Measurements from ENCODE around the gene SPATA2L.
"Not testable (repeated sequence)": the region's sequence is repeated elsewhere in the genome, so short reads cannot be mapped to it uniquely, and the experiment has no call there.

Gene SPATA2L

GRCh38 chr16:89700100-89700648 is 1.3 kb downstream of the SPATA2L start:
- in situ Hi-C loops (cut with MboI; ENCODE audit: low pct_unique_long_range_greater_than_20kb, low sequenced_read_pairs, unreplicated experiment) = no loop called here
- DNase-seq (ENCODE audit: low spot score) = peak; percentile 98
- TF ChIP-seq CTCF (IDR thresholded peaks at IDR 0.05; ENCODE audit: extremely low read depth, insufficient read depth, missing control alignments) = peak; percentile 78

GRCh38 chr16:89699629-89700099 is 1.8 kb downstream of the SPATA2L start:
- DNase-seq (ENCODE audit: low spot score); in situ Hi-C loops (cut with MboI; ENCODE audit: low pct_unique_long_range_greater_than_20kb, low sequenced_read_pairs, unreplicated experiment): not testable (repeated sequence)

- in situ Hi-C loops (cut with MboI; ENCODE audit: low pct_unique_long_range_greater_than_20kb, low sequenced_read_pairs, unreplicated experiment); DNase-seq (ENCODE audit: low spot score): not testable (repeated sequence)
These were observed 2.8 kb downstream of the SPATA2L start for GRCh38 chr16:89698717-89699116.

GRCh38 chr16:89697616-89698331 is 3.7 kb downstream of the SPATA2L start:
- no peak for DNase-seq (ENCODE audit: low spot score)
- no peak for TF ChIP-seq CTCF (IDR thresholded peaks at IDR 0.05; ENCODE audit: extremely low read depth, insufficient read depth, missing control alignments)
- in situ Hi-C loops (cut with MboI; ENCODE audit: low pct_unique_long_range_greater_than_20kb, low sequenced_read_pairs, unreplicated experiment) = no loop called here

GRCh38 chr16:89697161-89697615 is 4.3 kb downstream of the SPATA2L start:
- in situ Hi-C loops (cut with MboI; ENCODE audit: low pct_unique_long_range_greater_than_20kb, low sequenced_read_pairs, unreplicated experiment) = no loop called here
- no peak for DNase-seq (ENCODE audit: low spot score)
- TF ChIP-seq CTCF (IDR thresholded peaks at IDR 0.05; ENCODE audit: extremely low read depth, insufficient read depth, missing control alignments) = no peak

GRCh38 chr16:89696670-89697128 is 4.8 kb downstream of the SPATA2L start:
- in situ Hi-C loops (cut with MboI; ENCODE audit: low pct_unique_long_range_greater_than_20kb, low sequenced_read_pairs, unreplicated experiment) = no loop called here
- DNase-seq (ENCODE audit: low spot score) = peak; percentile 78
- TF ChIP-seq CTCF (IDR thresholded peaks at IDR 0.05; ENCODE audit: extremely low read depth, insufficient read depth, missing control alignments) = no peak

GRCh38 chr16:89695875-89696669 is 5.4 kb downstream of the SPATA2L start:
- in situ Hi-C loops (cut with MboI; ENCODE audit: low pct_unique_long_range_greater_than_20kb, low sequenced_read_pairs, unreplicated experiment) = no loop called here
- no peak for DNase-seq (ENCODE audit: low spot score)
- TF ChIP-seq CTCF (IDR thresholded peaks at IDR 0.05; ENCODE audit: extremely low read depth, insufficient read depth, missing control alignments) = no peak
